H1 (cell line): Measurements from ENCODE around the gene SLCO4C1. TPM values are rescaled to one million over a fixed set of nuclear protein-coding genes. Genes with fewer than 3 reads are reported as not detected.

Source experiments
- BRCA1 ChIP-seq: IDR thresholded peaks from 2 replicates; pipeline ENCODE4 v1.6.1; 2012; ENCODE audit warnings: low read depth, low read length, improper control_type of control experiment
- CBX8 ChIP-seq: fragments of 300-800, 300-1000 bp; sonication (generic); IDR thresholded peaks from 2 replicates; pipeline ENCODE4 v1.7.1; 2016; ENCODE audit warnings: low read depth, low read length, borderline replicate concordance
- EP300 ChIP-seq, 2 experiments: IDR thresholded peaks; 1 replicate in 1 of 2; 2 replicates in 1 of 2; pipeline ENCODE4 v1.6.1; 2011 to 2012; ENCODE audit warnings: low read depth in 2 of 2, low read length in 2 of 2, mild to moderate bottlenecking in 2 of 2, borderline replicate concordance in 1 of 2, inconsistent platforms in 1 of 2, moderate library complexity in 1 of 2
- JUN ChIP-seq: IDR thresholded peaks from 2 replicates; pipeline ENCODE4 v1.6.1; 2011; ENCODE audit warnings: low read depth, mild to moderate bottlenecking, improper control_type of control experiment, low read length
- KDM5A ChIP-seq: fragments of 200-600 bp; IDR thresholded peaks from 2 replicates; pipeline ENCODE4 v1.7.1; 2012; ENCODE audit warnings: mild to moderate bottlenecking, low read length, inconsistent platforms, mixed read lengths
- SRF ChIP-seq: IDR thresholded peaks from 2 replicates; pipeline ENCODE4 v1.6.1; 2011; ENCODE audit warnings: mild to moderate bottlenecking, low read depth, low read length, moderate library complexity
- ZNF274 ChIP-seq: IDR thresholded peaks from 2 replicates; pipeline ENCODE4 v1.7.0; 2012; ENCODE audit warnings: low read length, borderline replicate concordance; ENCODE audit errors: extremely low read depth
- polyA plus RNA-seq, 7 experiments: library from polyadenylated mRNA; depleted of rRNA in 3 of 7; stranded (reverse) in 5 of 7; unstranded in 2 of 7; fragments of >200 nt in 5 of 7; fragments of 200-250 nt in 2 of 7; gene quantifications; 1 replicate in 5 of 7; 2 replicates in 1 of 7; 4 replicates in 1 of 7; pipeline versions ENCODE4 v1.2.1 to v1.2.3, GENCODE V29; 2011 to 2013; ENCODE audit warnings: missing spikeins in 2 of 7, mixed read lengths in 2 of 7
- total RNA-seq: library from RNA; stranded (reverse); fragmentation: NEBNext Ultra II Directional; extraction: Animal tissue kit (Norgen Biotek cat#: 25700); gene quantifications from 2 replicates; pipeline ENCODE4 v1.2.1, GENCODE V29; 2021

Gene SLCO4C1
- total and polyA plus RNA-seq, 2 of the 8 experiments (the other 6 are each of a cell fraction or from before 2014, with no cell fraction given): 1.3 to 4.9 TPM

- TF ChIP-seq CBX8 (no peak), SRF (no peak), JUN (no peak), BRCA1 (no peak), EP300 (IDR thresholded peaks at IDR 0.05; ENCODE audit: borderline replicate concordance in 1 of 2, low read depth in 2 of 2, low read length in 2 of 2) (no peak), KDM5A (no peak), ZNF274 (no peak)
These were observed 45.7 kb upstream of the SLCO4C1 start (continued) for GRCh38 chr5:102341681-102342288.
